Hematopoietic multipotent progenitor cell treated with erythropoietin and hydrocortisone succinate and interleukin-3 and kit ligand, for 6 days (in vitro differentiated cells): Measurements from ENCODE around the gene HDAC9.
"Not testable (repeated sequence)": the region's sequence is repeated elsewhere in the genome, so short reads cannot be mapped to it uniquely, and the experiment has no call there.

ENCODE experiments used
- DNase-seq: peaks from one replicate; pipeline ENCODE4 v3.0.0-alpha.2; 2015

The HDAC9 gene

DNA sequence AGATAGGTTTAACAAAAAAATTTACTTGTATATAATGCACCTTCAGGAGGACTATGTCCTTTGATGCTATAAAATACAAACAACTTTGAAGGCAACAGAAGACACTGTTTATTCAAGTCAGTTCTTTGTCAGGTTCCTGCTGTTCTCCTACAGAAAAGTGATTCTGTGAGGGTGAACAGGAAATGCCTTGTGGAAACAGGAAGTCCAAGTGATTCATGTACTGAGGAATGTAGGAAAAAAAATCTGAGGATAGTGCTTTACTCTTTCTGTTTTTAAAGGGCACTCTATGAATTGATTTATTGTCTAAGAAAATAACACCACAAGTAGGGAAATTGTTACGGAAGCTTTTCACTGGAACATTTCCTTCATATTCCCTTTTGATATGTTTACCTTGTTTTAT, 171.9 kb downstream of the HDAC9 start:
- no peak for DNase-seq

DNA sequence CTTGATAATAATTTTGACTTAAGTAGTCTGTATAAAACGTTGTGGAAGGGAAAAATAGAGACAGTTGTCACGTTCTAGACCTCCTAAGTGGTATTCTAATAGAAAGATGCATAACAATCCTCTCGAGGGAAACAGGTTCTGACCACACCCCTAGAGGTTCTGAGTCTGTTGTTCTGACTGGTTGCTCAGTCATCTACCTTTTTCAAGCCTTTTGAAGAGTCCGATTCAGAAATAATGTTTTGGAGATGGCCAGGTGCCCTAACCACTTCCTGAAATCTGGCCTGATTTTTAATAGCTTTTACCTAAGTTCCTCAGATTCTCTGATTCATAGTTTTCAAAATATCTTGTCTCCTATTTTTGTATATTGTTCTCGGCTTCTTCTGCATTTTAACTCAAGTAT, 175.6 kb downstream of the HDAC9 start:
- DNase-seq = no peak

DNA sequence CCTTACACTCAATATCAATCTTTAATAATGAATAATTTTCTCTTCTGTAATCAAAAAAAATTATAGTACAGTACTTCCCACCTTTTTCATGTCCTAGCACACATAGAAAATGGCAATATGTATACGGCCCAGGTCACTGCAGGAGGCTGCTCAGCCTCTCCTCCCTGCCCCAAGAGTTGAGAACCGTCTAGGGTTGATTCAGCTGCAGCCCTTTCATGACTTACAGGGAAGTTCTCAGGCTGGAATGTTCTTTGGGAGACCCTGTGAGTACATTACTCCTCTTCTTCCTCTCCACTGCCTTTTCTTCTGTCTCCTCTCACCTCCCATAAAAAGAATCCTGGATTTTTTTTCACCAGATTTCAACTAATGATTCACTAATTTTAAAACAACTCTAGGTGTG, 180.0 kb downstream of the HDAC9 start:
- DNase-seq = no peak

DNA sequence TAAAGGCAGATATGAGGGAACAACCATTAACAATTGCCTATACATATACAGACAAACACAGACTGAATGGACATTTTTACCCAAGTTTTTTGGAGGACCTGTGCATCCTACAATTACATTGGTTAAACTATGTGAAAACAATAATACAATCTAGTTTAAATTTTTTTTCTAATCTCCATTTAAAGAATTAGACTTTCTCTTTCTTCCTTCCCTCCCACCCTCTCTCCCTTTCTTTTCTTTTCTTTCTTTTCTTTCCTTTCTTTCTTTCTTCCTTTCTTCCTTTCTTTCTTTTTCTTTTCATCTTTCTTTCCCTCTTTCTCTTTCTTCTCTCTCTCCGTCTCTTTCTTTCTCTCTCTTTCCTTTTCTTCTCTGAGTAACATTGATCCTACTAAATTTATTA, 183.7 kb downstream of the HDAC9 start:
- no peak for DNase-seq

DNA sequence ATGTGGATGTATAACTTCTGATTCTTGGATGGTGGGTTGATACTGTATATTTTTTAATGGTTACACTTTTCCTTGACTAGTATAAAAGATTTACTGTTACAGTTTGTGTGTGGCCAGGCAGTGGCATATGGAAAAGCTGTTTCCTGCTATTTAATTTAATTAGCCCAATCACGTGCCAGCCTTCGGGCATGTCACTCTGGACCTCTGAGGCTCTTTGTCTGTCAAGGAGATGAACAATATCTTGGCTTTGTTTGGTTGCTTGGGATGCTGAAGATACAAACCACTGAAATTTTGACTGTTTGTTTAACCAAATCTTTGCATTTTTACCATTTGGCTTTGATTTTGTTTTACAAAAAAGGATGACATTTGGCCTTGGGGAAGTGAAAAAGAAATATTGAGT, 185.0 kb downstream of the HDAC9 start:
- DNase-seq = no peak

DNA sequence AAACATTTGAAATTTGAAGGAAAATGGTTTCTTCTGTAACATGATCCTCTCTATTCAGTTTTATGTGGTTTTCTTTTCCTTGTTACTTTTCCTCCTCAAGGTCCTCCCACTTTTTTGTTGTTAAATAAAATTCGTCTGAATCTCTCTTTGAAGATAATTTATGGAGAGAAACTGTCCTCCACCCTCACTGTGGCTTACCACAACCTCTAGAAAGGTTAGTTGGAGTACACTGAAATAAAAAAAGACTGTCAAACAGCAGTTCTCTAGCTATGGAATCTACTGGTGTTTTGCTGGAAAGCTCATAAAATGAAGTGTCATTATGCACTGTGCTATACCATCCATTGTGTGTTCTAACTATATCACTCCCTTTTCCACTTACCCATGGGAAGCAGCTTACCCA, 189.4 kb downstream of the HDAC9 start:
- no peak for DNase-seq

DNA sequence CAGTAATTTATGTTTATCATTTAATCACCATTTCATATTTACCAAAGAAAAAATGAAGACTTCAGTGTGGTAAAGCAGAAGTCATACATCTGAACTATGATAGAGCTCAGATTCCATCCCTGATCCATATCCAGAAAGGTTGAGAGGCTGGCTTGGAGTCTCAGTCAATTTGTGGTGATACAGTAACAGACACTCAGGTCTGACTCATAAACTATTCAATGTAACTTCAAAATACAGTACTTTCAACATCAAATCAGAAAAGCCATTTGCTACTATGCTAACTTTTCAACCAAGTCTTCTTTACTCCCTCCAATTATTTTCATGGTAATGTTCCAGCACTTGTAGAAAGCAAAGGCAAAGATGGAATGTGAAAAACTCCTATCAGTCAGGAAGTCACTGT, 190.4 kb downstream of the HDAC9 start:
- DNase-seq = no peak

DNA sequence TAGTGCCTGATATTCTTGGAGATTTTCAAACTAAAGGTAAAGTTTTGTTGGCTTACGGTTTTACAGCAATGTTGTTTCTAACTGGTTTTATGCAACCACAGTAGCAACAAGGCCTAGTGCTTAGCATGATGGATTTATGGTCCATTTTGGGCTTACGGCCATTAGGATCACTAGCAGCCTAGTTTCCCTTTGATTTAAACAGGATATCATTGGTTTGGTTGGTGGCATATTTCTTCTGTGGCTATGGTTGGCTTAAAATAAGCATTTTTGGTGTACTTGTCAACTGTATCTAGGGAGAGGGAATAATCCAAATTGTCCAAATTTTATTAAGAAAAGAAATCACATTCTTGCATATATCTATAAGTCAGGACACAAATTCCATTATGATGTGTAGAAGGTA, 194.0 kb downstream of the HDAC9 start:
- DNase-seq = no peak

DNA sequence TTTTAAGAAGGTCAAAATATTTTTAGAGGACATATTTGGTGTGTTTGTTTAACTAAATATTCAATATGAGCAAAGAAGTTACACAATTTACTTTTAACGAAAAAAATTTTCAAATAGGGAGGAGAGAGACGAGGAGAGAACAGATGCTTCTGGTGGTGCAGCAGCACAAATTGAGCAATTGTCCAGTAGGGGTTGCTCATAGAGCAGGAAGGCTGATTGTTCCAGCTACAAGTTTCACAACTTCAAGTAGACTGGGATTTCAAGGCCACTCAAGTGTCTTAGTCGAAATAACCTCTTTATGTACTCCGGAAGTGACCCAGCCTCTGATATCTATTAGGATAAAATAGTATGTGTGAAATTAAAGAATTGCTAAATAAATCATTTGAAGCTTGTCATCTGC, 197.9 kb downstream of the HDAC9 start:
- DNase-seq = peak; percentile 25

DNA sequence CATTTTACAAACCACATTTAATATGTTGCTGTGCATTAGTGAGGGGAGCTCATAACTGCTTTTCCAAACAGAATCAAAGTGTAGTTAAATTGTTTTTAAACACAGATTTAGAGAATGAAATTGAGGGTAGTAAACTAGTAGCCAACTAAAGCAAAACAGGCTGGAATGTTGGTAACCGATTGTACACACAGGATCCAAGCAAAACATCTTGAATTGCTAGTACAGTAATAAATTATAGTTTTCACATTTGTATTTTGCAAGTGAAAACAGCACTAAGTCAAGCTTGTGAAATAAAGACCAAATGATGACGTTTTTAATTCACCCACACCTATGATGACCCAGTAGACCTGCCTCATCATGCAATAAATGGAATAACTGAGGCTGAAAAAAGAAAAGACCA, 198.3 kb downstream of the HDAC9 start:
- DNase-seq = no peak

DNA sequence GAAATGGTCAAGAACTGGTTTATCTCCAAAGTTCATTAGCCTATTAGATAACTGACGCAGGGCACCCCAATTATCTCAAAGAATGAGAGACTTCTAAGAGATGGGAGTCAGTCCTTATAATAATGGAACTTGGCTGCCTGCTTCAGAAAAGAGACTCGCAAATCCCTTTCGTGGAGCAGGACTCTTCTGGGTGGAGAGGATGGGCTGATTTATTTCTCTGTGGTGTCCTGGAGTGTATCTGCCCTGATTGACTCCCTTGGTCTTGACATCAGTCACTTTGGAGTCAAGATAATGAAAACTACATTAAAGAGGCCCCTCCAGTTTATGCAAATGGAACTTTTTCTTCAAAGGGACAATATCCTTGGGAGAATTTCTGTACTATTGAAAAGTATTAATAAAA, 198.9 kb downstream of the HDAC9 start:
- DNase-seq = no peak

DNA sequence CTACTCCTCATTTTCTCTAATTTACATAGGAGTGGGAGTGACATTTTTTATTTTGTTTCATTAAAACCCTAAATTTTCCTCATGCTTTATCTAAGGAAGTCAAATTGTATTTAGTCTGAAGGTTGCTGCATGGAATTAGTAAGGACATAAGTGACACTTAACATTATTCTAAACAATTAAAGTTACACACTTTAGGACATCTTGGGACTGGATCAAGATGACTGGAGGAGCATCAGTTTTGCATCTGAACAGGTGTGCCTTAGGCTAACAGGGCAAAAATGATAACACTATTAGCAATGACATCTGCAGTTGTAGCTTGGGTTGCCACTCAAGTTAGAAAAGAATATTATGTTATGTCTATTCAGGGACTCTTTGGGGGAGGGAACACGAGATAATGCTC, 199.4 kb downstream of the HDAC9 start:
- no peak for DNase-seq

DNA sequence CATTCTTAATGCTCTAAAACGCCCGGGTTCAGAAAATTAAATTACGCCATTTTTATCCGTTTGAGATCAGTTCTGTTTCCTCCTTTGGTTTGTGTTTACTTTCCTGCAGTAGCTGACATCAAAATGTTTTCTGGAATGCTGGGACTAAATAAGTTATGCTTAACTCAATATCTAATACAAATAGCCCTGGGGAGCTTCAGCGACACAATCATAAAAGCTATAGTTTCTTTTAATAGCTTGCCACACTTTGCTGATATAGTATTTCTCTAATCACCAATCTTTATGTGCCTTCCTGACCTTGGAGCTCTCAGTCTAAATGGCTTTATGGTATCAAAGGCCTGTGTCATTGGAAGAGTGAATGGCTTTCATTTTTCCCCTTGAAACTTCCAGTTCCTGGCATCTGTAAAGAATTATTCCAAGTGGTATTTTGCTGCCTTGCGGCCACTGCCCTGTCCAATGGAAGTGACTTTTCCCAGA, 202.7 kb downstream of the HDAC9 start:
- no peak for DNase-seq

DNA sequence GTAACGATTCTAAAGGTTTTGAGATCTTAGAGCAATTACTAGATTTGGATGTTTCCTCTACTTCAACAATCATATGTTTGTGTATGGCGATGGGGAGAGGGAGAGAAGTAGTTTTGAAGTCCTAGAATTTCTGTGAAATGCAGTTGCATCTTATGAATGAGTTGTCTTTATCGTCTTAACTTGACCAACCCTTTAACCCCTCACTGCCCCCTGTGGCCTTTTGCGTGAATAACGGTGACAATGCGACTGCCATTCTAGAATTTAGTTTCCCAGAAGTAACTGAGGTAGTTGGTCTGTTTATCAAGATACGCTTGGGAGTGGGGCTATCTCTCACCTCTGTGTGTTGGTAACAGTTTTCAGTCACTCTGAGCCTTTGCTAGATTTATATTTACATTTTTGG, 204.6 kb downstream of the HDAC9 start:
- DNase-seq = peak; percentile 43

DNA sequence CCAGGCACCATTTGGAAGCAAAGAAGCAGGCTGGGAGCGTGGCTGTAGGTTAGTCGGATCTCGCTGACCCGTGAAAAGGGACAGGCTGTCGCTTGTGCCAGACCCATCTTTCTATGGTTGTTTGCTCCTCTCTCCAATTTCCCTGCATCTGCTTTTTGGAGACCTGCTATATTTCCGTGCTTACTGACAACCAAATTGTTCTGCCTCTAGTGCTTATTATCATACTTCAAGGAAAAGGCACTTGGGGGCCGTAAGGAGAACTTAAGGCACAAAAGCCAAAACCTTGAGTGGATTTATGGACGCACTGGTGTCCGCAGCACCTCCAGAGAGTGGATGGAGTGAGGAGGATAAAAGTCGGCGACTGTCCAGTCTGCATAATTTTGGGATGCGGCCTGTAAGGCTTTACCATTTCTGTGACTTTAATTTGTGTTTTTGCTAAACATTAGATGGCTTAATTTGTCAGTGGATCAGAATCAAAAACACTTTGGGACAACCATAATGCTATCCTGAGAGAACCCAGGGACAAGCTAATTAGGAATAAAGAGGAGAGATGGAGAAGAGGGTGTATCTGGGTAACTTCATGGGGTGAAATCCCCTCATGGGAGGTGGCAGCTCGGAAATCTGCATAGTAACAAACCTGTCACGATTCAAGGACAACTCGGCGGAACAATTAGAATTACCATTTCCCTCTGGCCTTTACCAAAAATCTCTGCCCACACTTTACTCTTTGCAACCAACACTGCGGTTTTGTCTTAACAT, 206.7 kb downstream of the HDAC9 start:
- DNase-seq = no peak

DNA sequence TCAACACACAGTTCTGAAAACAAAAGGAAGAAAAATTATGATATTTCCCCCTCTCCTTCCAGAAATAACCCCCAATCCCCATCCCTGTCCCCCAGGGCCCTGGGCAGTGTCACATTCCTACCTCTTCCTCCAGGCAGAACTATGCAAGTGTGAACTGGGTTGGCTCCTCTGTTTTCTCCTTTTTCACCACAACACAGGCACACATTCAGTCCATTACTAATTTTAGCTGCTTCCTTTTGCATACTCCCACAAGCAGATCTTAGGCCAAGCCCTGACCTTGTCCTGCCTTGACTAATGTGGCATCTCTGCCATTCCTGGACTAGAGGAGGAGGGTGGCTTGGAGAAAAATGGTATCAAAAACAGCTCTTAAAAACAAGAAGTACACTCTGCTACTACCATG, 208.1 kb downstream of the HDAC9 start:
- DNase-seq = no peak

DNA sequence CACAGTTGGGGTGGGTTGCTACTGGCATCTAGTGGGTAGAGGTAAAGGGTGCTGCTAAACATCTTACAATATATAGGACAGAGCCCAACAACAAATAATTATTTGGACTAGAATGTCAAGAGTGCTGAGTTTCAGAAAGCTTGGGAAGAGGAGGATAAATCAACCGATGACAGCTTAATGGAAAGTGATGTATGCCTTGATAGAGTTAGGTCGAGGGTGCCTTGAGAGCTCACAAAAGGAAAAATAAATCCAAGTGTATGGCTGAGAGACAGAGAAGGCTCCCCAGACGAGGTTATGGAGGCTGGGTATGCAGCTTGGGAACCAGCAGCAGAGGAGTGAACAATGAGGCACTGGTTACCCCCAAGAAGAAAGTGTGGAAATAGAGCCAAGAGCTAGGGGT, 211.1 kb downstream of the HDAC9 start:
- no peak for DNase-seq

DNA sequence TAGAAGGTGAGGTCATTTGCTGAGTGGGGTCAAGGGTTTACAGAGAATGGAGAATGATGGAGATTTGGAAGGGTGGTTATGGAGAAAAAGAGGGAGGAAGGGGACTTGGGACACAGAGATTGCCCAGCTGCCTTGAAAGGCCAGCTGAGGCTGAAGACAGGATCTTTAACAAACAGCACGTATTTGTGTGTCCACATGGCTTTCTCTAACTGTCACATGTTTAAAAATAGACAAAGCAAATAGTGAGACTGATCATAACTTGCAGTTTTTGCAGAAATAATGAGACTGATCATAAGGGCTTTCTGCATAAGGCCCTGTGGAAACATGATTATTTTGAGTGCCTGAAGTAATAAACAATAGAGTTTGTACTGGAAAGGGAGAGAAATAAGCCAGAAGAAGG, 212.7 kb downstream of the HDAC9 start:
- DNase-seq = no peak

DNA sequence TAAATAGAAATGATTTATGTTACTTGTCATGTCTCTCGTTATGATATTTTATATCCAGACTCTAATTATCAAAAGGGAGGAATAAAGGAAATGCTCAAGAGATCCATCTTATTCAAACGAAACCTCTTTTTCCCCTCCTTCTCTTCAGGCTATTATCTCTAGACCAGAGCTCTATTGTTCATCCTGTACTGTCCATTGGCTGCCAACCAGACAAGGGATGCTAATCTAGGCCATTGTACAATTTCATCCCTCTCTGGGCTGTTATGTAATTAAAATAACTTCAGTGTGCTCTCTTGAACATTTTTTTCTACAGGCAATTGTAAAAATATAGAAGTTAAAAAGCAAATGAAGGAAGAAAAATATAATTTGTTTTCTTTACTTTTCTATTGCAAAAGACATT, 220.4 kb downstream of the HDAC9 start:
- no peak for DNase-seq

DNA sequence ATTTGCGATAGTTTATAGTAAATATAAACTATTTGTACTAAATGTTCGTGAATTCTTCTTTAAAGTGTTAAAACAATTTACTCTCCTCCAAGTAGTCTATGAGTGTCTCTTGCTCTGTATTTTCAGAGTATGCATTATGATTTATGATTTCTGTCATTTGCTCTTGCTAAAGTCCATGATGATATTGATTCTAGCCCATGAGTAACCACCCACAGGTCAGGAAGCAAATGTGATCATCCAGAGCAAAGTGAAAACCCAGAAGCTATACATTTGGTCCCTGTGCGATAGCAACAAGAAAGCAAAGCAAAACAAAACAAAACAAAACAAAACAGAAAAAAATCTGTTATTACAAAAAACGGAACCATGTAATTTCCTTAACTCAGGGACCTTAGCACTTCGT, 225.9 kb downstream of the HDAC9 start:
- DNase-seq = no peak

DNA sequence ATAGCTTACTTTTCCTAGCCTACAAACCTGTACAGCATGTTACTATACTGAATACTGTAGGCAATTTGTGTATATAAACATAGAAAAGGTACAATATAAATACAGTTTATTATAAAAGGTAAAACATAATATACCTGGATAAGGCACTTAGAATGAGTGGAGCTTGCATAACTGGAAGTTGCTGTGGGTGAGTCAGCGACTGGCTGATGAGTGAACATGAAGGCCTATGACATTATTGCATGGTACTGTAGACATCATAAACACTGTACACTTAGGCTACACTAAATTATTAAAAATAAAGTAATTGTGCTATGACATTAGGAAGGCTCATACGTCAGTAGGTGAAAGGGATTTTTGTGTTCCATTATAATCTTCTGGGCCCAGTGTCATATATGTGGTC, 228.8 kb downstream of the HDAC9 start:
- DNase-seq = no peak

DNA sequence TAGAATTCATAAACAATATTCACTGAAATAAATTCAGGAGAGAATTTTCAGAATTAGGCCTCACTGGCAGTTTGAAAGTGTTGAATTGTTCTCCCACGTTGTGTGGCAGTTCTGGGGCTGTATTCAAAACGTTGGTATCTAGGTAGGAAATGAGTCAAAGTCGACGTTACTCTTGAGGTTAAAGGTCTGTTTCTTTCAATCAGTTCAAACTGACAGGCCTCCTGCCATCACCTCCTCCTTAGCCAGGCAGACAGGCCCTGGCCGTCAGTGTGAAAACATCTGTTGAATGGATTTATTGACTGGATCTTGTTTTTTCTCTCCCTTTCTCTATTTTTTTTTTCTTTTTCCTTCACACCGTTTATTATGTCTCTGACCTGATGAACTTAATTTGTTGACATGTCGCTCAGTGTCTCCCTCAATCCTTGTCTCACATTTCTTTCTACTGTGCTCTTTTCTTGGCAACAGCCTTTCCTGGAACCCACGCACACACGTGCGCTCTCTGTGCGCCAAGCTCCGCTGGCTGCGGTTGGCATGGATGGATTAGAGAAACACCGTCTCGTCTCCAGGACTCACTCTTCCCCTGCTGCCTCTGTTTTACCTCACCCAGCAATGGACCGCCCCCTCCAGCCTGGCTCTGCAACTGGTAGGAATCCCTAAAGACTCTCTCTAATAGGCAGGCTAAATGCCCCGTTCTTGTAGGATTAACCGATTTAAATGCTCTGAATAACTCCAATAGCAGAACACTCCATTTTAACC, 231.7 kb downstream of the HDAC9 start:
- DNase-seq = no peak

DNA sequence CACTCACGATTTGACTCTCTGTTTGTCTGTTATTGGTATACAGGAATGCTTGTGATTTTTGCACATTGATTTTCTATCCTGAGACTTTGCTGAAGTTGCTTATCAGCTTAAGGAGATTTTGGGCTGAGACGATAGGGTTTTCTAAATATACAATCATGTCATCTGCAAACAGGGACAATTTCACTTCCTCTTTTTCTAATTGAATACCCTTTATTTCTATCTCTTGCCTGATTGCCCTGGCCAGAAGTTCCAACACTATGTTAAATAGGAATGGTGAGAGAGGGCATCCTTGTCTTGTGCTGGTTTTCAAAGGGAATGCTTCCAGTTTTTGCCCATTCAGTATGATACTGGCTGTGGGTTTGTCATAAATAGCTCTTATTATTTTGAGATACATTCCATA, 240.5 kb downstream of the HDAC9 start:
- not testable (repeated sequence) for DNase-seq

DNA sequence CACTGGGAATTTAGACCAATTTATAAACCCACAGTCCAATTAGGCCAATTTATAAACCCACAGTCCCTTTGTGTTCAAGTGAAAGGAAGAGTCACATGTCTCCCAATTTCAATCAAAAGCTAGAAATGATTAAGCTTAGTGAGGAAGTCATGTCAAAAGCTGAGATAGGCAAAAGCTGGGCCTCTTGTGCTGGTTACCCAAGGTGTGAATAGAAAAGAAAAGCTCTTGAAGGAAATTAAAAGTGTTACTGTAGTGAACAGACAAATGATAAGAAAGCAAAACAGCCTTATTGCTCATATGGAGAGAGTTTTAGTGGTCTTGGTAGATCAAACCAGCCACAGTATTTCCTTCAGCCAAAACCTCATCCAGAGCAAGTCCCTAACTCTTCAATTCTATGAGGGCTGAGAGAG, 245.0 kb downstream of the HDAC9 start:
- no peak for DNase-seq
